ENCODE measurements around the gene EMC9.

DNA sequence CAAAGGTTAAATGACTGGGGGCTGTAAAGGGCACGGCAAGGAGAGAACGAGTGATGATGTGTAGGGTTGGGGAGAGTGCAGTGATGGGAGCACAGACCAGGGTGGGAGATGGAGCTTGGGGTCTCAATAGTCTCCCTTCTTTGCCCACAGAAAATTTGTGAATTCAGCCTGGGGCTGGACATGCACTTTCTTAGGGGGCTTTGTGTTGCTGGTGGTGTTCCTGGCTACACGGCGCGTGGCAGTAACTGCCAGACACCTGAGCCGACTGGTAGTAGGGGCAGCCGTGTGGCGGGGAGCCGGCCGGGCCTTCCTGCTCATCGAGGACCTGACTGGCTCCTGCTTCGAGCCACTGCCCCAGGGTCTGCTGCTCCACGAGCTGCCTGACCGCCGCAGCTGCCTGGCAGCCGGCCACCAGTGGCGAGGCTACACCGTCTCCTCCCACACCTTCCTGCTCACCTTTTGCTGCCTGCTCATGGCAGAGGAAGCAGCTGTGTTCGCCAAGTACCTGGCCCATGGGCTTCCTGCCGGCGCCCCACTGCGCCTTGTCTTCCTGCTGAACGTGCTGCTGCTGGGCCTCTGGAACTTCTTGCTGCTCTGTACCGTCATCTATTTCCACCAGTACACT, 9.2 kb downstream of the EMC9 start:
- TF ChIP-seq POLR2AphosphoS5 (IDR thresholded peaks at IDR 0.05; ENCODE audit: low read depth, low read length), result no peak
- TF ChIP-seq POLR2A (IDR thresholded peaks at IDR 0.05; ENCODE audit: low read depth, low read length), result no peak
- TF ChIP-seq TAF1 (IDR thresholded peaks at IDR 0.05; ENCODE audit: low read depth, low read length), result no peak
- TF ChIP-seq PAX5 (IDR thresholded peaks at IDR 0.05; ENCODE audit: insufficient read depth, low read length, severe bottlenecking), result no peak
- no peak for TF ChIP-seq POU2F2 (IDR thresholded peaks at IDR 0.05; ENCODE audit: low read depth, low read length)
- no peak for TF ChIP-seq SPI1 (IDR thresholded peaks at IDR 0.05; ENCODE audit: low read depth, low read length)

Measured in GM12891 (cell line).